ENCODE results near the gene DHRS13. TPM values are rescaled to one million over a fixed set of nuclear protein-coding genes. Genes with fewer than 3 reads are reported as not detected.
"Not testable (repeated sequence)": the region's sequence is repeated elsewhere in the genome, so short reads cannot be mapped to it uniquely, and the experiment has no call there.

Gene DHRS13
- total RNA-seq, 3 donors from 2014 or later = 7.1 to 10.1 (median 7.3) TPM

DNA sequence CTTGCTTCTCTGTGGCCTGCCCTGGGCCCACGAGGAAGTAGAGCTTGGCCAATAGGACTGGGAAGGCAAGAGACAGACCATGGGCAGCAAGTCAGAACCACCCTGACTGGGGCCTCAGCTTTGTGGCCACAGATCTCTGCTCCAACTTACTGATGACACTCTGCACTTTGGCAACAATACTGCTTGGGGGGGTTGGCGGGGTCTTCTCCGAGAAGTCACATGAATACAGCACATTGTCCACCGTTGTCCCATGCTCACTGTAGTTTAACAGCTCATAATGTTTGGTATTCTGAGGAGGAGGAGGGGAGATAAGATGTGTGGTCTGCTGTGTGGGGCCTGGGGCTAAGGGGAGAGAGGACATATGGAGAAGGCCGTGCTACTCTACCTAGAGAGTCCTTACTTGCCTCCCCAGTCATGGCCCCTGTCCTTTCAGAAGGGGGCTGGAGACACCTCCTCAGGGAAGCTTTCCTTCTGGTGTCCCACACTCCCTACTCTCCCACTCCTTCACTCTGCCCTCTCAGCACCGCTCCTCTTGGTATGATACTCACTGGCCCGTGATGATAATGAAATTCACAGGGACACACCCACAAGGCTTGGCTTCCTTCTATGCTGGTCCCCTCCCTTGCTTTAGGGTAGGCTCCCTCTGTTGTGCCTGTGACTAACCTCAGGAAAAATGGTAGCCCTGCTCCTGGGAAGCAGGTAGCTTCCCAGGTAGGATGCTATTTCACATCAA, 4.0 kb upstream of the DHRS13 start:
- Histone ChIP-seq H3K36me3 (ENCODE audit: low read depth) (peaks cover 8% of the 10 kb centered on the region), H3K4me1 (ENCODE audit: low read depth) (peaks cover 26% of the 10 kb centered on the region)
- intact Hi-C loops (cut with DNase I, micrococcal nuclease) = no loop called here

DNA sequence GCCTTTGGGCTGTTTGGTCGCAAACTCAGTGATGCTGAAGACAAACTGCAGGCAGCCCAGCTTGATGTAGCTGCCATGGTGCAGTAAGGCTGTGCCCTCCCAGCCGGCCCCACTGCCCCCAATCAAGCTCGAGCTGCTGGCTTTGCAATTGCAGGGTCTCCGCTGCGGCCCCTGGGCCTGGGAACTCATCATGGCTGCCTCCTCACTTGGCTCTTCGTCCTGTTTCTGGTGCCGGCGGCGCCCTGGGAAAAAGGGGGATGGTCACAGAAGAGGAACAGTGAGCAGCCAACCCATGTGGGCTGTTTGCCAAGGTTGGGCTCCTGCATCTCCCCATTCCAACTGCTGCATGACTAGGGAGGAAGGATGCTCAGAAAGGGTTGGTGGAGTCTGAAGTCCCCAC, 3.4 kb upstream of the DHRS13 start:
- no peak for DNase-seq
- Histone ChIP-seq H3K4me3 (no peak overlapping the region), H3K9me3 (no peaks in the 10 kb centered on the region), H3K36me3 (ENCODE audit: low read depth) (peaks cover 8% of the 10 kb centered on the region), H3K4me1 (ENCODE audit: low read depth) (peaks cover 25% of the 10 kb centered on the region)
- ATAC-seq = no peak
- intact Hi-C loops (cut with DNase I, micrococcal nuclease) = no loop called here
- TF ChIP-seq, protein P1, sequence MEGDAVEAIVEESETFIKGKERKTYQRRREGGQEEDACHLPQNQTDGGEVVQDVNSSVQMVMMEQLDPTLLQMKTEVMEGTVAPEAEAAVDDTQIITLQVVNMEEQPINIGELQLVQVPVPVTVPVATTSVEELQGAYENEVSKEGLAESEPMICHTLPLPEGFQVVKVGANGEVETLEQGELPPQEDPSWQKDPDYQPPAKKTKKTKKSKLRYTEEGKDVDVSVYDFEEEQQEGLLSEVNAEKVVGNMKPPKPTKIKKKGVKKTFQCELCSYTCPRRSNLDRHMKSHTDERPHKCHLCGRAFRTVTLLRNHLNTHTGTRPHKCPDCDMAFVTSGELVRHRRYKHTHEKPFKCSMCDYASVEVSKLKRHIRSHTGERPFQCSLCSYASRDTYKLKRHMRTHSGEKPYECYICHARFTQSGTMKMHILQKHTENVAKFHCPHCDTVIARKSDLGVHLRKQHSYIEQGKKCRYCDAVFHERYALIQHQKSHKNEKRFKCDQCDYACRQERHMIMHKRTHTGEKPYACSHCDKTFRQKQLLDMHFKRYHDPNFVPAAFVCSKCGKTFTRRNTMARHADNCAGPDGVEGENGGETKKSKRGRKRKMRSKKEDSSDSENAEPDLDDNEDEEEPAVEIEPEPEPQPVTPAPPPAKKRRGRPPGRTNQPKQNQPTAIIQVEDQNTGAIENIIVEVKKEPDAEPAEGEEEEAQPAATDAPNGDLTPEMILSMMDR (IDR thresholded peaks at IDR 0.05) = no peak

More for the DNA sequence above, 4.0 kb upstream of the DHRS13 start:
- H3K4me3 ChIP-seq = no peak overlapping the region
- H3K9me3 ChIP-seq = no peaks in the 10 kb centered on the region
- DNase-seq (no peak), ATAC-seq (no peak)
- TF ChIP-seq, protein P1 (IDR thresholded peaks at IDR 0.05) = no peak

DNA sequence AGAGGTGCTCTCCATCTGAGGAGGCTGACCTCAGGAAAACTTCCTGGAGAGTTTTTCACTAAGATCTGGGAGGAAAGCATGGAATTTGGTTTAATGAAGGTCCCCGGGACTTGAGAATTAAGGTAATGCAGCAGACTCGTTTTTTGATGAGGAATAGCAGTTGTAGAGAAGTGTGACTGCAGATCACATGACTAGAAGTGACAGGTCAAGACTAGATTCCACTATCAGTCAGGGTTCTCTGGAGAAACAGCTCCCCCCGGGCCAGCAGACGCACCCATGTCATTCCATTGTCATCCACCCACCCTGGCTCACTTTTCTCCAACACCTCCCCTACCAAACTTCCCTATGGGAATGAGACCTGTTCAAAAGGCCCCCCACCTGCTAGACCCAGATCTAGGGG, 1.9 kb upstream of the DHRS13 start:
- Histone ChIP-seq H3K4me1 (ENCODE audit: low read depth) (peaks cover 25% of the 10 kb centered on the region), H3K9me3 (no peaks in the 10 kb centered on the region), H3K4me3 (no peak overlapping the region), H3K36me3 (ENCODE audit: low read depth) (peaks cover 4% of the 10 kb centered on the region)
- intact Hi-C loops (cut with DNase I, micrococcal nuclease) = no loop called here
- TF ChIP-seq, protein P1 (IDR thresholded peaks at IDR 0.05) = no peak
- DNase-seq (no peak), ATAC-seq (no peak)

DNA sequence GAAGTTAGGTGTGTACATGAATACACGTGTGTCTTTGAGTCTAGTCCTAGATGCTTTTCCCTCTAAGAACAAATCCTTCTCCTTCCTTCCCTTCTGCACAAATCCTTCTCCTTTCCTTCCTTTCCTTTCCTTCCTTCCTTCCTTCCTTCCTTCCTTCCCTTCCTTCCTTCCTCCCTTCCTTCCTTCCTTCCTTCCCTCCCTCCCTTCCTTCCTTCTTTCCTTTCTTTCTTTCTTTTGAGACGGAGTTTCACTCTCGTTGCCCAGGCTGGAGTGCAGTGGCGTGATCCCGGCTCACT, 615 bp upstream of the DHRS13 start:
- intact Hi-C loops (cut with DNase I, micrococcal nuclease); ATAC-seq; H3K36me3 ChIP-seq (ENCODE audit: low read depth); H3K9me3 ChIP-seq; H3K4me3 ChIP-seq; DNase-seq: not testable (repeated sequence)
- H3K4me1 ChIP-seq (ENCODE audit: low read depth) = peaks cover 26% of the 10 kb centered on the region

DNA sequence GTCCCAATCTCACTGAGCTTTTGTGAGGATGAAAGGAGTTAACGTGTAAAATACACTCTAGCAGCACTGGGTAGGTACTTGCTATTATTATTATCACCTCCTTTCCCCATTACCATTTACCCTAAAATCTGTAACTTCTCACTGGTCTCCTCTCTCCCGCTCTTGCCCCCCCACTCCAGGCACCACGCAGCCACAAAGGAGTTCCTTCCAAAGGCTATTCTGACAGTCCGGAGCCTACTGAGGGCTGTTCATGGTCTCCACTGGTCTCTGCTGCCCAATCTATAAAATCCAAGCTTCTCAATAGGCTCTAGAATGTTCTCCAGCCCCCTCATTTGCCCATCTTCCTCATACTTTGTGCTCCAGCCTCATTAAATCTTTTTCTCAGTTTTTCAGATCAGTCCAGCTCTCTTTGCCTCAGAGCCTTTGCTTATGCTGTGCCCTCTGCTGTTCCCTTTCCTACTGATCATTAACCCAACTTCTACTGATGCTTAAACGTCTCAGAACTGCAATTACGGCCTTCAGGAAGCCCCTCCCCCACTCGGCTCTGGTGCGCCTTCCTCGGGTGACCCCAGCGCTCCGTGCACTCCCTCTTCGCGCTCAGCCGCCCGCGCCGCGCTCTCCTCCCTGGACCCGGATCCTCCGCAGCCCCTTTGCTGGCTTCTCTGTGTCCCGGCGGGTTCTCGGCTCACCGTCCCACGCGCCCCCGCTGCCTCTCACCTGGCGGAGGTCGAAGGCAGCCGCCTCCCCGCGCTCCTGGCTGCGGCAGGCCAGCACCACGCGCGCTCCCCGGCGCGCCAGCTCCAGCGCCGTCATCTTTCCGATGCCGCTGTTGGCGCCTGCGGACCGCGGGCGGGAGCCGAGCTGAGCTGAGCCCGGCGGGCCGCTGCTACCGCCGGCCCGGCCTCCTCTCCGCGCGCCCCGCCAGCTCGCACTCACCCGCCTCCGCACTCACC, 737 bp downstream of the DHRS13 start:
- Histone ChIP-seq H3K9me3 (no peaks in the 10 kb centered on the region), H3K4me1 (ENCODE audit: low read depth) (peaks cover 25% of the 10 kb centered on the region), H3K36me3 (ENCODE audit: low read depth) (no peaks in the 10 kb centered on the region), H3K4me3 (peak overlapping the region; percentile 56)
- TF ChIP-seq, protein P1 (IDR thresholded peaks at IDR 0.05) = no peak
- DNase-seq = peak; percentile 75 to 78 (median 76)
- peak; percentile 53 for ATAC-seq
- intact Hi-C loops (cut with DNase I, micrococcal nuclease) = no loop called here

Measured in mucosa of descending colon (tissue), 3 donors.